Liver (tissue), 9 donors: ENCODE results near the gene PTPRD. TPM values are rescaled to one million over a fixed set of nuclear protein-coding genes. Genes with fewer than 3 reads are reported as not detected.

Experiments used
- DNase-seq: peaks from one replicate; pipeline ENCODE4 v3.0.0-alpha.2; 2017; ENCODE audit warnings: low spot score
- H3K27ac ChIP-seq, 2 donors: one replicate each; pipeline ENCODE4 v1.7.0; 2013; ENCODE audit warnings: inconsistent platforms in 2 of 2, low read length in 2 of 2, control low read depth in 1 of 2, low read depth in 1 of 2, mild to moderate bottlenecking in 1 of 2
- H3K27me3 ChIP-seq, 4 donors: one replicate each; pipeline versions ENCODE4 v1.6.1 to v1.7.0; 2013; ENCODE audit warnings: low read length in 3 of 4, inconsistent platforms in 1 of 4, mild to moderate bottlenecking in 1 of 4, moderate library complexity in 1 of 4; ENCODE audit not compliant: control insufficient read depth in 4 of 4, insufficient read depth in 4 of 4
- H3K36me3 ChIP-seq, 4 donors: one replicate each; pipeline versions ENCODE4 v1.6.1 to v1.7.0; 2013; ENCODE audit warnings: low read length in 3 of 4, mild to moderate bottlenecking in 3 of 4, low read depth in 1 of 4, moderate library complexity in 1 of 4; ENCODE audit not compliant: control insufficient read depth in 4 of 4, insufficient read depth in 3 of 4
- H3K4me1 ChIP-seq, 4 donors: one replicate each; pipeline versions ENCODE4 v1.6.1 to v1.7.0; 2013; ENCODE audit warnings: low read length in 3 of 4, mild to moderate bottlenecking in 3 of 4, moderate library complexity in 1 of 4; ENCODE audit not compliant: control insufficient read depth in 4 of 4, insufficient read depth in 4 of 4
- H3K4me3 ChIP-seq, 3 donors: one replicate each; pipeline versions ENCODE4 v1.6.1 to v1.7.0; 2013; ENCODE audit warnings: low read length in 3 of 3, control low read depth in 1 of 3, low read depth in 1 of 3, mild to moderate bottlenecking in 1 of 3
- H3K9ac ChIP-seq, 2 donors: one replicate each; pipeline ENCODE4 v1.7.0; 2013; ENCODE audit warnings: low read length in 2 of 2, mild to moderate bottlenecking in 2 of 2, moderate library complexity in 2 of 2, control low read depth in 1 of 2, low read depth in 1 of 2
- H3K9me3 ChIP-seq, 4 donors: one replicate each; pipeline versions ENCODE4 v1.6.1 to v1.7.0; 2013; ENCODE audit warnings: low read length in 3 of 4; ENCODE audit not compliant: control insufficient read depth in 4 of 4
- ATF3 ChIP-seq: IDR thresholded peaks from 2 replicates; pipeline ENCODE4 v1.6.1; 2016; ENCODE audit warnings: antibody characterized with exemption
- CTCF ChIP-seq: fragments of 150-350 bp; IDR thresholded peaks from 2 replicates; pipeline ENCODE4 v1.5.1; 2017; ENCODE audit warnings: improper control_type of control experiment, low read depth, low read length; ENCODE audit not compliant: missing input control
- EGR1 ChIP-seq, 2 donors: IDR thresholded peaks; 2 replicates each; pipeline ENCODE4 v1.6.1; 2016 to 2018; ENCODE audit warnings: antibody characterized with exemption in 2 of 2, low read depth in 2 of 2
- FOXA1 ChIP-seq: IDR thresholded peaks from 2 replicates; pipeline ENCODE4 v1.6.1; 2016; ENCODE audit warnings: antibody characterized with exemption
- FOXA2 ChIP-seq: IDR thresholded peaks from 2 replicates; pipeline ENCODE4 v1.6.1; 2016; ENCODE audit warnings: antibody characterized with exemption
- GABPA ChIP-seq, 2 donors: IDR thresholded peaks in 1 of 2; conservative IDR thresholded peaks in 1 of 2; 2 replicates each; pipeline ENCODE4 v1.6.1; 2016; ENCODE audit warnings: antibody characterized with exemption in 2 of 2, mild to moderate bottlenecking in 1 of 2, moderate library complexity in 1 of 2
- HNF4G ChIP-seq: IDR thresholded peaks from 2 replicates; pipeline ENCODE4 v1.6.1; 2016; ENCODE audit warnings: antibody characterized with exemption
- JUND ChIP-seq, 2 donors: IDR thresholded peaks; 2 replicates each; pipeline ENCODE4 v1.6.1; 2016; ENCODE audit warnings: antibody characterized with exemption in 2 of 2
- MAX ChIP-seq: IDR thresholded peaks from 2 replicates; pipeline ENCODE4 v1.6.1; 2016; ENCODE audit warnings: antibody characterized with exemption
- NR2F2 ChIP-seq: IDR thresholded peaks from 2 replicates; pipeline ENCODE4 v1.6.1; 2016; ENCODE audit warnings: antibody characterized with exemption
- REST ChIP-seq: IDR thresholded peaks from 2 replicates; pipeline ENCODE4 v1.6.1; 2016; ENCODE audit warnings: antibody characterized with exemption, mild to moderate bottlenecking
- RXRA ChIP-seq, 2 donors: IDR thresholded peaks; 2 replicates each; pipeline ENCODE4 v1.6.1; 2017 to 2018; ENCODE audit warnings: antibody characterized with exemption in 2 of 2, mild to moderate bottlenecking in 1 of 2
- SP1 ChIP-seq: IDR thresholded peaks from 2 replicates; pipeline ENCODE4 v1.6.1; 2018; ENCODE audit warnings: antibody characterized with exemption, mild to moderate bottlenecking
- TAF1 ChIP-seq: conservative IDR thresholded peaks from 2 replicates; pipeline ENCODE4 v1.6.1; 2016; ENCODE audit warnings: antibody characterized with exemption, mild to moderate bottlenecking
- ZBTB33 ChIP-seq: IDR thresholded peaks from 2 replicates; pipeline ENCODE4 v1.6.1; 2016; ENCODE audit warnings: antibody characterized with exemption
- WGBS: extraction: QIAGEN DNeasy Blood & Tissue Kit; methylation state at CpG from one replicate; pipeline ENCODE4 v1.1.7; 2013; 5-methylcytosine and 5-hydroxymethylcytosine counted together
- polyA plus RNA-seq, 2 donors: library from polyadenylated mRNA; stranded (reverse) in 1 of 2; unstranded in 1 of 2; fragments of 200-250 nt in 1 of 2; fragments of >200 nt in 1 of 2; fragmentation: Nextera tagmentation in 1 of 2; extraction: Ambion mirVana in 1 of 2; gene quantifications; one replicate each; pipeline versions ENCODE4 v1.2.1 to v1.2.3, GENCODE V29; 2013 to 2015
- total RNA-seq, 2 donors: library from RNA; depleted of rRNA; stranded (reverse); fragments of >200 nt; gene quantifications; one replicate each; pipeline ENCODE4 v1.2.3, GENCODE V29; 2014
- donor health status: healthy.
- donor health status: healthy.
- donor health status: healthy.
- donor health status: healthy.
- donor health status: healthy.

Gene PTPRD
- total and polyA plus RNA-seq, 4 donors, result 0.78 to 34.2 (median 4.7) TPM

- TF ChIP-seq CTCF (no peak), FOXA2 (no peak)
Observed at GRCh38 chr9:10108815-10109214, 504.0 kb downstream of the PTPRD start (continued).

GRCh38 chr9:10104774-10105173 is 508.0 kb downstream of the PTPRD start:
- Histone ChIP-seq H3K36me3 (no peaks in the 10 kb centered on the region), H3K27ac (no peak overlapping the region), H3K27me3 (no peaks in the 10 kb centered on the region), H3K4me1 (no peaks in the 10 kb centered on the region), H3K4me3 (no peak overlapping the region), H3K9ac (no peak overlapping the region), H3K9me3 (no peaks in the 10 kb centered on the region)
- TF ChIP-seq GABPA (IDR thresholded peaks at IDR 0.05 in 1 of 2, conservative IDR thresholded peaks at IDR 0.05 in 1 of 2), result no peak
- WGBS, result 87% methylated on average over 2 of the region's 2 CpGs
- no peak for DNase-seq

- 83% methylated on average over 1 of the region's 1 CpG for WGBS
Observed at GRCh38 chr9:10095208-10095607, 517.6 kb downstream of the PTPRD start.

More at GRCh38 chr9:10095208-10095607, 517.6 kb downstream of the PTPRD start:
- TF ChIP-seq ZBTB33 (no peak), REST (no peak), RXRA (IDR thresholded peaks at IDR 0.05) (no peak), SP1 (no peak), MAX (no peak), NR2F2 (no peak), HNF4G (no peak), FOXA2 (no peak), CTCF (no peak), ATF3 (no peak), EGR1 (IDR thresholded peaks at IDR 0.05; ENCODE audit: low read depth in 2 of 2) (no peak), TAF1 (no peak), JUND (IDR thresholded peaks at IDR 0.05) (no peak), GABPA (IDR thresholded peaks at IDR 0.05 in 1 of 2, conservative IDR thresholded peaks at IDR 0.05 in 1 of 2) (no peak), FOXA1 (no peak)
- Histone ChIP-seq H3K27ac (no peak overlapping the region), H3K9me3 (no peaks in the 10 kb centered on the region), H3K36me3 (no peaks in the 10 kb centered on the region), H3K4me1 (no peaks in the 10 kb centered on the region), H3K9ac (no peak overlapping the region), H3K27me3 (no peaks in the 10 kb centered on the region), H3K4me3 (no peak overlapping the region)
- DNase-seq, result no peak
